PC-9 (cell line): Measurements from ENCODE around the gene CLDN4. TPM values are rescaled to one million over a fixed set of nuclear protein-coding genes. Genes with fewer than 3 reads are reported as not detected.

Experiments used
- BruUV-seq: library from RNA; stranded (reverse); fragments of 400-500 nt; replicated peaks from 2 replicates; lab custom pipeline; 2021; lab: Mats Ljungman, UMichigan
- CTCF ChIA-PET: fragments of 300-600 bp; sonication (Branson Sonifier 250); formaldehyde crosslinking; loops from one replicate; lab custom pipeline; 2022; ENCODE audit warnings: antibody characterized with exemption; lab: Charles Lee
- POLR2A ChIA-PET: fragments of 300-600 bp; sonication (Branson Sonifier 250); formaldehyde crosslinking; loops from one replicate; lab custom pipeline; 2022; ENCODE audit warnings: antibody characterized with exemption; ENCODE audit not compliant: unreplicated experiment; lab: Charles Lee
- DNase-seq, 2 experiments: peaks; one replicate each; pipeline versions ENCODE4 v3.0.0 to v3.0.0-alpha.2; 2015 to 2022; ENCODE audit warnings: mixed read lengths in 1 of 2
- H2AFZ ChIP-seq: fragments of 200-600 bp; sonication (generic); 2 replicates; pipeline ENCODE4 v1.8.1; 2017; ENCODE audit warnings: antibody characterized with exemption
- H3F3A ChIP-seq: fragments of 200-600 bp; sonication (generic); 2 replicates; pipeline ENCODE4 v1.8.1; 2017; ENCODE audit warnings: antibody characterized with exemption, mild to moderate bottlenecking, low read depth; ENCODE audit not compliant: insufficient read depth
- H3K27ac ChIP-seq: fragments of 200-600 bp; sonication (generic); 2 replicates; pipeline ENCODE4 v1.6.1; 2016; ENCODE audit warnings: mixed run types
- H3K27me3 ChIP-seq: fragments of 200-600 bp; sonication (generic); 2 replicates; pipeline ENCODE4 v1.6.1; 2016; ENCODE audit warnings: low read depth, mixed run types; ENCODE audit not compliant: insufficient read depth
- H3K36me3 ChIP-seq: fragments of 200-600 bp; sonication (generic); 2 replicates; pipeline ENCODE4 v1.6.1; 2016; ENCODE audit warnings: low read depth, mixed run types
- H3K4me1 ChIP-seq: fragments of 200-600 bp; sonication (generic); replicated peaks from 2 replicates; pipeline ENCODE4 v1.6.1; 2016; ENCODE audit warnings: mixed run types; ENCODE audit not compliant: insufficient read depth
- H3K4me2 ChIP-seq: fragments of 200-600 bp; sonication (generic); 2 replicates; pipeline ENCODE4 v1.6.1; 2017; ENCODE audit warnings: mixed run types
- H3K4me3 ChIP-seq: fragments of 200-600 bp; sonication (generic); 2 replicates; pipeline ENCODE4 v1.6.1; 2016; ENCODE audit warnings: mixed run types
- H3K79me2 ChIP-seq: fragments of 200-600 bp; sonication (generic); 2 replicates; pipeline ENCODE4 v1.6.1; 2017; ENCODE audit warnings: low read depth, mixed run types
- H3K9me2 ChIP-seq: fragments of 200-600 bp; sonication (generic); 2 replicates; pipeline ENCODE4 v1.8.1; 2017; ENCODE audit warnings: mild to moderate bottlenecking; ENCODE audit not compliant: insufficient read depth
- H3K9me3 ChIP-seq: fragments of 200-600 bp; sonication (generic); 2 replicates; pipeline ENCODE4 v1.8.1; 2016; ENCODE audit warnings: low read depth; ENCODE audit not compliant: insufficient read depth
- H4K20me1 ChIP-seq: fragments of 200-600 bp; sonication (generic); 2 replicates; pipeline ENCODE4 v1.8.1; 2017; ENCODE audit not compliant: insufficient read depth
- EZH2 ChIP-seq: fragments of 200-600 bp; sonication (generic); IDR thresholded peaks from 2 replicates; pipeline ENCODE4 v1.8.0; 2017; ENCODE audit warnings: antibody characterized with exemption, low read depth
- intact Hi-C: fragments of 100-400 bp; cut with micrococcal nuclease; formaldehyde crosslinking; loops from one replicate; pipeline ENCODE4 v1.10.0; 2022; ENCODE audit not compliant: unreplicated experiment
- total RNA-seq: library from RNA; stranded (reverse); gene quantifications from 2 replicates; pipeline ENCODE4 v1.2.3, GENCODE V29; 2021
- TF ChIP-seq, protein P1 (sequence below): fragments of 200-600 bp; sonication (generic); conservative IDR thresholded peaks from 2 replicates; pipeline ENCODE4 v1.6.1; 2017; ENCODE audit warnings: mixed run types, antibody characterized with exemption, mild to moderate bottlenecking, moderate library complexity

CLDN4 gene
- total RNA-seq, 1 experiment from 2014 or later: 498 TPM

DNA sequence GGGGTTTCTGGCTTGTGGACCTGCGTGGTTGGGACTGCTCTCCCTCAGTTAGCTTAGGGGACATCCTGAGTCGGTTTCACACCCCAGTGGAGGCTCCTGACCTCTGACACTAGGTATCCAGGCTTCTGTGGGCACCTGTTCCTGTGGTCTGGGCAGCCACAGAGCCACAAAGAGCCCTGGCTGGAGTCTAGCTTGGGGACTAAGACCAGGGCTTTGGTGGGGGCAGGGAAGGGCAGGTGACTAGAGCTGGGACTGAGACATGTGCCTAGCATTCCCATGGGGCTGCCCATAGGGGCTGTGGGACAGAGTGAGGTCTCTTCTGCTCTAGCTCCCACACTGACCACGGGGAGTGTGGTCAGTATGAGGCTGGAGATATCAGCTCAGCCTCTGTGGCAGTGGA lies 26.1 kb downstream of the CLDN4 start:
- Histone ChIP-seq H3K4me2 (no peak overlapping the region), H3K4me1 (peaks cover 23% of the 10 kb centered on the region), H3K79me2 (no peaks in the 10 kb centered on the region), H3K9me3 (no peaks in the 10 kb centered on the region), H3K36me3 (no peaks in the 10 kb centered on the region), H3K4me3 (no peak overlapping the region), H3F3A (peaks cover 30% of the 10 kb centered on the region; the same call in 1 of the 2 replicates), H3K27me3 (no peaks in the 10 kb centered on the region), H4K20me1 (no peaks in the 10 kb centered on the region), H3K27ac (no peak overlapping the region), H3K9me2 (no peaks in the 10 kb centered on the region), H2AFZ (no peak overlapping the region)
- DNase-seq: no peak
- BruUV-seq: no TSS peak
- ChIA-PET POLR2A (interaction anchor here (0.6 to 0.9 kb wide), 2 partner anchors 15 to 24 kb away, joined by 5 to 26 read pairs; partner anchors contain the start of gene METTL27), CTCF (no interaction called here)
- TF ChIP-seq, protein P1, sequence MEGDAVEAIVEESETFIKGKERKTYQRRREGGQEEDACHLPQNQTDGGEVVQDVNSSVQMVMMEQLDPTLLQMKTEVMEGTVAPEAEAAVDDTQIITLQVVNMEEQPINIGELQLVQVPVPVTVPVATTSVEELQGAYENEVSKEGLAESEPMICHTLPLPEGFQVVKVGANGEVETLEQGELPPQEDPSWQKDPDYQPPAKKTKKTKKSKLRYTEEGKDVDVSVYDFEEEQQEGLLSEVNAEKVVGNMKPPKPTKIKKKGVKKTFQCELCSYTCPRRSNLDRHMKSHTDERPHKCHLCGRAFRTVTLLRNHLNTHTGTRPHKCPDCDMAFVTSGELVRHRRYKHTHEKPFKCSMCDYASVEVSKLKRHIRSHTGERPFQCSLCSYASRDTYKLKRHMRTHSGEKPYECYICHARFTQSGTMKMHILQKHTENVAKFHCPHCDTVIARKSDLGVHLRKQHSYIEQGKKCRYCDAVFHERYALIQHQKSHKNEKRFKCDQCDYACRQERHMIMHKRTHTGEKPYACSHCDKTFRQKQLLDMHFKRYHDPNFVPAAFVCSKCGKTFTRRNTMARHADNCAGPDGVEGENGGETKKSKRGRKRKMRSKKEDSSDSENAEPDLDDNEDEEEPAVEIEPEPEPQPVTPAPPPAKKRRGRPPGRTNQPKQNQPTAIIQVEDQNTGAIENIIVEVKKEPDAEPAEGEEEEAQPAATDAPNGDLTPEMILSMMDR: no peak
- no peak for TF ChIP-seq EZH2
- intact Hi-C loops: loop anchor here (5.0 kb wide), 1 partner anchor 335 kb away; the partner anchor contains the start of gene BAZ1B

DNA sequence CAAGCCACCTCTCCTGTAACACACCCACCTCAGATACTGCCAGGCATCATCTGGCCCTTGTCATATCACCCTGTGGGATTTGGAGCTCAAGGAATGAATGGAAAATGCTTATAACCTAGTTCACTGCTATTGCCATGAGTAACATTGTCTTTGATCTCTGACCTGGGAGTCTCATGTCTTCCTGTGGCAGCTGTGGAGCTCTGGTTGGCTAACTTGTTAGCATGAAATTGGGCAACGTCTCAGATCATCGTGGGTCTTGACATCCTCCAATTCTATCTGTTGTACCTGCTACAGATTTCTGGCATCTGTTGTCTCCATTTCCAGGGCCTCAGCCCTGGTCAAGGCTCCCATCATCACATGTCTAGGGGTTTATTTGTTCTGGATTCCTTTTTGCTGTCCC lies 28.0 kb downstream of the CLDN4 start:
- intact Hi-C loops: loop anchor here (5.0 kb wide), 1 partner anchor 337 kb away; the partner anchor contains the start of gene BAZ1B
- no peak for DNase-seq
- no peaks in the 10 kb centered on the region for H3K9me2 ChIP-seq
- no peak overlapping the region for H3K4me2 ChIP-seq
- no TSS peak for BruUV-seq
- no peaks in the 10 kb centered on the region for H3K27me3 ChIP-seq
- CTCF ChIA-PET: interaction anchor here (0.7 kb wide), 2 partner anchors 54 to 130 kb away, joined by 7 to 16 read pairs; no protein-coding TSS in a partner anchor
- no peaks in the 10 kb centered on the region for H3K36me3 ChIP-seq
- H2AFZ ChIP-seq: no peak overlapping the region
- H3K9me3 ChIP-seq: no peaks in the 10 kb centered on the region
- POLR2A ChIA-PET: interaction anchor here (0.7 kb wide), 1 partner anchor 36 kb away, joined by 9 read pairs; no protein-coding TSS in a partner anchor
- TF ChIP-seq EZH2: no peak
- TF ChIP-seq, protein P1: no peak
- peaks cover 12% of the 10 kb centered on the region for H3K4me1 ChIP-seq
- H3K27ac ChIP-seq: no peak overlapping the region
- no peaks in the 10 kb centered on the region for H4K20me1 ChIP-seq
- H3K4me3 ChIP-seq: no peak overlapping the region
- H3F3A ChIP-seq: peaks cover 19% of the 10 kb centered on the region; the same call in 1 of the 2 replicates
- no peaks in the 10 kb centered on the region for H3K79me2 ChIP-seq

DNA sequence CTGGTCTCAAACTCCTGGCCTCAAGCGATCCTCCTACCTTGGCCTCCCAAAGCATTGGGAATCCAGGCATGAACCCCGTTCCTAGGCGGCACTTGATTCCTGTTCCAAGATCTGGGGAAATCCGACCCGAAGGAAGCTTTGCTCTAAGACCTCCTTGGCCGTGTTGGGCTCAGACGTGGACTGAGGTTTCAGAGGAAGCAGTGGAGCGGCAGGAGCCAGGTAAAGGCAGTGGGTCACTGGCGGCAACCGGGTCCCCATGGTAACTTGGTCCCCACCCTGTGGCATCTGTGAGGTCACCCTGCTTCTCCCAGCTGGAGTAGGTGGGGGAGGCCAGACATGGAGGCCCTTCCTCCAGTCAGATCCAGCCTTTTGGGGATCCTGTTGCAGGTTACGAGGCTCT lies 30.1 kb downstream of the CLDN4 start, which contains the start of gene TMEM270:
TSS of gene TMEM270 (plus strand) at position 301 of the 400 bp plus-strand sequence. CDS start at position 337, 36 bp downstream.
- H3K79me2 ChIP-seq: no peaks in the 10 kb centered on the region
- no peak within 1 kb of the TSS for H3K4me2 ChIP-seq
- DNase-seq: no peak
- ChIA-PET POLR2A (no interaction called here), CTCF (no interaction called here)
- H3K27ac ChIP-seq: no peak within 1 kb of the TSS
- no peaks in the 10 kb centered on the region for H3K27me3 ChIP-seq
- H4K20me1 ChIP-seq: no peaks in the 10 kb centered on the region
- TF ChIP-seq EZH2: no peak
- TF ChIP-seq, protein P1: no peak
- no peak within 1 kb of the TSS for H2AFZ ChIP-seq
- no peaks in the 10 kb centered on the region for H3K36me3 ChIP-seq
- H3K4me3 ChIP-seq: no peak within 1 kb of the TSS
- H3K4me1 ChIP-seq: peaks cover 6% of the 10 kb centered on the region; the same call in 1 of the 2 replicates
- BruUV-seq: no TSS peak
- no peaks in the 10 kb centered on the region for H3K9me2 ChIP-seq
- intact Hi-C loops: no loop called here
- H3F3A ChIP-seq: peaks cover 19% of the 10 kb centered on the region; the same call in 1 of the 2 replicates
- no peaks in the 10 kb centered on the region for H3K9me3 ChIP-seq
